A549 (cell line): ENCODE measurements around the gene IRX4. TPM values are rescaled to one million over a fixed set of nuclear protein-coding genes. Genes with fewer than 3 reads are reported as not detected.

Source experiments
- ATAC-seq, 2 experiments: fragments of 200-7000 bp in 1 of 2; fragments of >200 bp in 1 of 2; cut with Nextera tagmentation in 1 of 2; cut with Tn5 transposase in 1 of 2; 3 replicates each; pipeline versions ENCODE4 v1.8.0 to v1.9.1; 2018 to 2020; ENCODE audit warnings: mild to moderate bottlenecking in 1 of 2, moderate library complexity in 1 of 2
- CTCF ChIA-PET: fragments of 300-600 bp; sonication (Branson Sonifier 250); formaldehyde crosslinking; extraction: SDS; loops from one replicate; lab custom pipeline; 2021; ENCODE audit warnings: antibody characterized with exemption, inconsistent platforms; lab: Yijun Ruan, JAX
- POLR2A ChIA-PET: fragments of 350-600 bp; formaldehyde crosslinking; extraction: SDS; loops from one replicate; lab custom pipeline; 2021; ENCODE audit warnings: antibody characterized with exemption, inconsistent platforms; lab: Yijun Ruan, JAX
- DNase-seq, 2 experiments: peaks; one replicate each; pipeline versions ENCODE4 v3.0.0 to v3.0.0-alpha.2; 2011 to 2016; ENCODE audit warnings: low read depth in 1 of 2, low spot score in 1 of 2
- FAIRE-seq: peaks from 2 replicates; lab custom pipeline; 2011; peaks lifted over from hg19 to GRCh38; lab: Jason Lieb, UNC
- H3K27ac ChIP-seq, 2 experiments: fragments of >200 bp; sonication (Bioruptor Twin); formaldehyde crosslinking; 3 replicates each; pipeline ENCODE4 v1.5.1; 2016 to 2017
- H3K4me1 ChIP-seq: fragments of >200 bp; sonication (Bioruptor Twin); formaldehyde crosslinking; 3 replicates; pipeline ENCODE4 v1.6.1; 2016
- H3K4me2 ChIP-seq: fragments of >200 bp; sonication (Bioruptor Twin); formaldehyde crosslinking; 3 replicates; pipeline ENCODE4 v1.6.1; 2016
- H3K4me3 ChIP-seq: fragments of >200 bp; sonication (Bioruptor Twin); formaldehyde crosslinking; 3 replicates; pipeline ENCODE4 v1.5.1; 2016
- H3K9me3 ChIP-seq: fragments of >200 bp; sonication (Bioruptor Twin); formaldehyde crosslinking; 3 replicates; pipeline ENCODE4 v1.6.1; 2016
- CBX2 ChIP-seq: fragments of 200-600 bp; sonication (generic); IDR thresholded peaks from 2 replicates; pipeline ENCODE4 v1.6.1; 2016; ENCODE audit warnings: low read depth, mild to moderate bottlenecking, borderline replicate concordance
- CEBPB ChIP-seq, 2 experiments: fragments of >200 bp in 1 of 2; sonication (Bioruptor Twin) in 1 of 2; formaldehyde crosslinking in 1 of 2; IDR thresholded peaks; 2 replicates each; pipeline ENCODE4 v1.6.1; 2012 to 2016
- CHD4 ChIP-seq: fragments of 200-600 bp; sonication (generic); IDR thresholded peaks from 2 replicates; pipeline ENCODE4 v1.6.1; 2016; ENCODE audit warnings: antibody characterized with exemption, mild to moderate bottlenecking, borderline replicate concordance
- E2F6 ChIP-seq: IDR thresholded peaks from 2 replicates; pipeline ENCODE4 v1.6.1; 2012; ENCODE audit warnings: low read depth, borderline replicate concordance
- EHF ChIP-seq: fragments of 250-450 bp; sonication (Bioruptor Pico); IDR thresholded peaks from 2 replicates; pipeline ENCODE4 v1.5.0; 2020; ENCODE audit warnings: mild to moderate bottlenecking
- ELK1 ChIP-seq: fragments of 150-350 bp; IDR thresholded peaks from 2 replicates; pipeline ENCODE4 v1.6.1; 2014; ENCODE audit warnings: low read depth, mild to moderate bottlenecking, low read length
- EP300 ChIP-seq, 2 experiments: fragments of >200 bp; sonication (Bioruptor Twin); formaldehyde crosslinking; IDR thresholded peaks; 2 replicates in 1 of 2; 3 replicates in 1 of 2; pipeline ENCODE4 v1.6.1; 2016 to 2017
- FOSB ChIP-seq: fragments of 250-450 bp; sonication (Bioruptor Pico); IDR thresholded peaks from 2 replicates; pipeline ENCODE4 v1.5.0; 2020; ENCODE audit warnings: mild to moderate bottlenecking, moderate library complexity
- HEYL ChIP-seq: fragments of 250-450 bp; sonication (Bioruptor Pico); IDR thresholded peaks from 2 replicates; pipeline ENCODE4 v1.8.0; 2021; ENCODE audit warnings: mild to moderate bottlenecking, moderate library complexity
- JUN ChIP-seq, 2 experiments: fragments of >200 bp; sonication (Bioruptor Twin); formaldehyde crosslinking; IDR thresholded peaks; 2 replicates in 1 of 2; 3 replicates in 1 of 2; pipeline ENCODE4 v1.6.1; 2016 to 2017
- MAZ ChIP-seq: fragments of 150-350 bp; IDR thresholded peaks from 2 replicates; pipeline ENCODE4 v1.6.1; 2014; ENCODE audit warnings: antibody characterized with exemption, low read depth, low read length, borderline replicate concordance
- POLR2A ChIP-seq: IDR thresholded peaks from 2 replicates; pipeline ENCODE4 v1.6.1; 2012; ENCODE audit warnings: mild to moderate bottlenecking, low read length
- REST ChIP-seq: fragments of 200-600 bp; sonication (generic); IDR thresholded peaks from 2 replicates; pipeline ENCODE4 v1.6.1; 2016; ENCODE audit warnings: antibody characterized with exemption, mild to moderate bottlenecking, moderate library complexity
- TFCP2L1 ChIP-seq: fragments of 250-450 bp; sonication (Bioruptor Pico); IDR thresholded peaks from 2 replicates; pipeline ENCODE4 v1.5.0; 2021; ENCODE audit warnings: mild to moderate bottlenecking
- TP53 ChIP-seq: fragments of 250-450 bp; sonication (Bioruptor Pico); IDR thresholded peaks from 2 replicates; pipeline ENCODE4 v1.5.0; 2021; ENCODE audit warnings: mild to moderate bottlenecking, moderate library complexity
- WGBS: methylation state at CpG from one replicate; pipeline ENCODE4 v1.1.6; 2017; ENCODE audit errors: missing lambda C conversion rate; 5-methylcytosine and 5-hydroxymethylcytosine counted together
- polyA plus RNA-seq, 4 experiments: library from polyadenylated mRNA; depleted of rRNA in 3 of 4; stranded (reverse); fragments of >200 nt; fragmentation: RNase III in 1 of 4; extraction: RNeasy Plus Mini Kit Qiagen cat#74134 plus additional on column Dnase treatment in 1 of 4; gene quantifications; 2 replicates in 3 of 4; 3 replicates in 1 of 4; pipeline ENCODE4 v1.2.3, GENCODE V29; 2011 to 2017

IRX4 gene
- polyA plus RNA-seq, 2 of the 4 experiments (the other 2 are of a cell fraction): 0.04 to 0.06 TPM

GRCh38 chr5:1878050-1878849 lies 4.5 kb downstream of the IRX4 start (continued):
- TF ChIP-seq E2F6 (no peak), CBX2 (no peak), MAZ (no peak), TFCP2L1 (CRISPR knock-in tag) (no peak), CEBPB (IDR thresholded peaks at IDR 0.05) (no peak)

GRCh38 chr5:1877103-1878049 lies 5.3 kb downstream of the IRX4 start:
- Histone ChIP-seq H3K4me2 (no peak overlapping the region), H3K4me3 (no peak overlapping the region), H3K9me3 (no peaks in the 10 kb centered on the region), H3K27ac (no peak overlapping the region), H3K4me1 (no peaks in the 10 kb centered on the region)
- no peak for TF ChIP-seq CEBPB (IDR thresholded peaks at IDR 0.05)
- TF ChIP-seq ELK1: no peak
- no peak for TF ChIP-seq POLR2A
- TF ChIP-seq EP300 (IDR thresholded peaks at IDR 0.05): no peak
- 76% methylated on average over 22 of the region's 46 CpGs for WGBS
- ChIA-PET CTCF (no interaction called here), POLR2A (no interaction called here)
- DNase-seq: no peak
- FAIRE-seq: no peak
- no peak for ATAC-seq

- 44% methylated on average over 22 of the region's 43 CpGs for WGBS
- no peak overlapping the region for H3K27ac ChIP-seq
- DNase-seq (no peak), FAIRE-seq (no peak), ATAC-seq (no peak)
- no peaks in the 10 kb centered on the region for H3K9me3 ChIP-seq
- no peak overlapping the region for H3K4me2 ChIP-seq
- ChIA-PET POLR2A (no interaction called here), CTCF (no interaction called here)
- no peak overlapping the region for H3K4me3 ChIP-seq
- no peak for TF ChIP-seq CHD4
- TF ChIP-seq REST: no peak
- TF ChIP-seq HEYL (CRISPR knock-in tag): no peak
- no peak for TF ChIP-seq EHF (CRISPR knock-in tag)
- TF ChIP-seq TFCP2L1 (CRISPR knock-in tag): no peak
- no peak for TF ChIP-seq ELK1
- no peak for TF ChIP-seq FOSB
- no peak for TF ChIP-seq TP53 (CRISPR knock-in tag)
- TF ChIP-seq JUN (IDR thresholded peaks at IDR 0.05): no peak
- no peaks in the 10 kb centered on the region for H3K4me1 ChIP-seq
Measured at GRCh38 chr5:1876660-1877064, 6.1 kb downstream of the IRX4 start.
